GM18519 (cell line): ENCODE results near the gene FLII.

Source experiments
- ATAC-seq: cut with Tn5 transposase; IDR thresholded peaks from one replicate; pipeline ENCODE4 v1.9.1; 2021; ENCODE audit warnings: mild to moderate bottlenecking, moderate library complexity; ENCODE audit not compliant: unreplicated experiment, low FRiP score

Gene FLII

GRCh38 chr17:18261146-18261515, 2.6 kb upstream of the FLII start:
- no peak for ATAC-seq

- peak; percentile 48 for ATAC-seq
Measured at GRCh38 chr17:18260332-18261145, 2.0 kb upstream of the FLII start, which contains the start of gene MIEF2. Gene MIEF2 (plus strand): TSS chr17:18260662. CDS start chr17:18262721, 2,059 bp downstream.

DNA sequence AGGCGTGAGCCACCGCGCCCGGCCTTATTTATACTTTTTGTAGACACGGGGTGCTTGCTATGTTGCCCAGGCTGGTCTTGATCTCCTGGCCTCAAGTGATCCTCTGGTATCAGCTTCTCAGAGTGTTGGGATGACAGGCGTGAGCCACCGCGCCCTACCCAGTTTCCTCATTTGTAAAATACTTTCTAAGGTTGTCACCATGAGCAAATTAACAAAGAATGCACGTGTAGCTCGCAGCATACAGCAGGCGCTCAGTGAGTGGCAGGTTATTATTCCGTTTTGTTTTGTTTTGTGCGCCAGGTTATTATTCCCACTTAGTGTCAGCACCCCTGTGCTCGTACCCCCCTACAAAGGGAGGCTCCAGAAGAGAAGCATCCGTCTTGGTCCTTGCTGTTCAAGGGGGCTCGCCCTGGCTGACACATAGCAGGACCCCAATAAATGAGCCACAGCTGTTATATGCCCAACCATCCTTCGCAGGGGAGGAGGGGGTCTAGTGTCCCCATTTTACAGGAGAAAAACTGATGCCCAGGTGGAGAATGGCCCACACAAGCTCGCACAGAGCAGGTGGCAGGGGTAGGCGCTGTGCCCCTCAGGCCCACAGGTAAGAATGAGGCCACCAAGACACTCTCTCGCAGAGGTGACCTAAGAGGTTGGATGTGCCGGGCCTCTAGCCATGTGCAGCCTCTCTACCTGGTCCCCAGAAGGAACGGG, 1.2 kb upstream of the FLII start:
- ATAC-seq = no peak

- ATAC-seq = no peak
Measured at GRCh38 chr17:18257982-18258355, 569 bp downstream of the FLII start.

DNA sequence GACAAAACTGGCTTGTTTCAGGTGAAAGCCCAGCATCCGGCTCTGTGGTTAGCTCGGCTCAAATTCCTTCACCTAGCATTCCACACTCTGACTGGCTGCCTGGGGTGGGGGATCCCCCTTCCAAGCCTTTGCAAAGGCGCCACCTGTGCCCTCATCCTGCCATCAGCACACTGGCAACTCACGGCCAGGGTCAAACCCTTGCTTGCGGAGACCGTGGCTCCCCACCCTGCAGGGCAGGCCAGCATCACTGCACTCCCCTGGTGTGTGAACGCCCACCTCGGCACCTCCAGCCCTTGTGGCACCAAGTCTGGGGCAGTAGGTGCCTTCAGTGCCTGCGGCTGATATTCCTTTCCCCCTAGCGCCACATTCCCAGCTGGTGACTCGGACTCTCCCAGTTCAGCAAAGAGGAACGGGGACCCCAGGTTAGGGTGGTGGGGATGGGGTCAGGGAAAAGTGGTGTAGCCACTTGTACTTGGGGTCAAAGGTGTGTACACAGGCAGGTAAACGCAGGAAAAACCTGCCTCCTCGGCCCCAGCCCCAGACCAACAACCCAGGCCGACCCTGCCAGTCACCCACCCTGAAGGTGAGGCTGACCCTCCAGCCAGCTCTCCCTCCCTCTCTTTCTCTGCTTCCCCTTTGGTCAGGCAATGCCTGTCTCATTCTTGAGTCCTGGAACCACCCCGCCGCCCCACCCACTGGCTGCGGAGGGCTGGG, 1.1 kb downstream of the FLII start:
- ATAC-seq = no peak

DNA sequence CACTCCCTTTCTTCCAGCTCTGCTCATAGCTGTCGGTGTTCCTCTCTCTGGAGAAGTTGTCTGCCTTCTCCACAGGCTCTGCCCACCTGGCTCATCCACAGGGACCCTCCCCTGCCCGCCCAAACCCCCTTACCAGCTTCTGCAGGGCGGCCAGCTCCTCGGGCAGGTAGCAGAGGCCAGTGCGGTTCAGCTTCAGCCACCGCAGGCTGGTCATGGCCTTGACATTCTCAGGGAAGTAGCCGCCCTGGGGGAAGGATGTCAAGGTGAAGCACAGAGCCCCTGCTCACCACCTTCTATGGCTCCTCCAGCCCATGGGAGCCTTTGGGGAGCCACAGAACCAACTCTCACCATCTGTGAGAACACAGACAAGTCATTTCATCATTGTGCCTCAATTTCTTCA, 1.8 kb downstream of the FLII start:
- no peak for ATAC-seq

GRCh38 chr17:18256351-18256750, 2.2 kb downstream of the FLII start:
- no peak for ATAC-seq

DNA sequence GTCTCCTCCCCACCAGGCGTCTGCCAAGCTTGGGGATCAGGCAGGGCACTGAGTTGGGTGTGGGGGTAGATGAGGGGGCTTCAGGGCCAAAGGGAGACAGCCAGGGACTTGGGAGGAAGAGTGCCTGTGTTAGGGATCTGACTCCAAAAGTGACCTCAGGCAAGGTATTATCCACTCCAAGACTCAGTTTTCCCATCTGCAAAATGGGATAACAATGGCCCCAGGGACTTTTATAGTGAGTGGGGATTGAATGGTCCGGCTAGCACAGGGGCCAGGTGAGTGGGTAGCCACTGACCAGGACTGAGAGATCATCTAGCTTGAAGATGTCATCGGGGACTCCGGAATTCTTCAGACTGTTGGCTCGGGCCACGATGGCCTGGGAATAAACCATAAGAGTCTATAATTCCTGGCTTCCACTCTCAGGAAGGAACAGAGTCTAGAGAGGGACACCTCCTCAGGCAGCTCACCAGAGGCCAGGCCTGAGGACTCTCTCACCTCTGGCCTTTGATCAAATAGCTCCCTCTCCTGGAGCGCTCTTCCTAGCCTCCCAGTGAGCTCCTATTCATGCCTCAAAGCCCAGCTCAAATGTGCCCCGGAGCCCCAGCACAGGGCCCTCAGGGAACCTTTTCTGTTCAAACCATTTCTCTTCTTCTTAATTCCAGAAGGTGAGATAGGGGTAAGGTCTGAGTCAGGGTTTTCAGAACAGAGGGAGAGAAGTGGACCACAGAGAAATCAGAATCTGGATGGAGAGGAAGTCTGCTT, 3.5 kb downstream of the FLII start:
- ATAC-seq = no peak

DNA sequence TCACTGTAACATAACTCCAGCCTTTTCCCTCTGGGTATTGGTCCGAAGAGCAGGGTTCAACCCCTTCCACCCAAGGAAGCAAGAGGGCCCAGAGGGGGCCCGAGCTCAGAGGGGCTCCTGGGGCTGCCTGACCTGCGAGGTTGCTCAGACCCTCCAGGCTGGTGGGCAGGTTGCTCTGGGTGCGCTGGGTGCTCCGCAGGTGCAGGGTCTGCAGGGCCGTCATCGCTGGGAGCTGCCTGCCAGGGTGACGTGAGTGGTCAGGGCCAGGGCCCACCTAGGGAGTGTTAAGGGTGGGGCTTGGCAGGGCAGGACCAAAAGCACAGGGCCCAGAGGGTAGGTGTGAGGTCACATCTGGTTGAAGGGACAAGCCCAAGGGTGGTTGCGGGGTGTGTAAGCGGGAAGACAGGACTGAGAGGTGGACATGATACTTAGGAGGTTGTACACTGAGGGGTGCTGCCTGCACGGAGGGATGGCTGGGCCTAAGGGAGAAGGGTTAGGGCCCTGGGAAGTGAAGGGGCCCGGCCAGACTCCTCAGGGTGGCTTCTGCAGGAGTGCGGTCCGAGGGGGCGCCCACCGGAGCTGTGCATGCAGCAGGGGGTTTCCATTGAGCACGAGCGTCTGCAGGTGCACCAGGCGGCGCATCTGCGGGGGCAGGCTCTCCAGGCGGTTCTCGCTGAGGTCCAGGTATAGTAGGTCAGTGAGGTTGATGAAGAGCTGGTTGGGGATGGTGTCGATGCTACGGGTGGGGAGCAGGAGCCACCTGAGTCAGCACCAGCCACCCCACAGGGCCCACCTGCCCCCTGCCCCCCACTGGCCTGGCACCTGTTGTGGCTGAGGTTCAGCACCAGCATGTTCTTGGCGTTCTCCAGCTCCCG, 4.4 kb downstream of the FLII start:
- ATAC-seq = no peak

DNA sequence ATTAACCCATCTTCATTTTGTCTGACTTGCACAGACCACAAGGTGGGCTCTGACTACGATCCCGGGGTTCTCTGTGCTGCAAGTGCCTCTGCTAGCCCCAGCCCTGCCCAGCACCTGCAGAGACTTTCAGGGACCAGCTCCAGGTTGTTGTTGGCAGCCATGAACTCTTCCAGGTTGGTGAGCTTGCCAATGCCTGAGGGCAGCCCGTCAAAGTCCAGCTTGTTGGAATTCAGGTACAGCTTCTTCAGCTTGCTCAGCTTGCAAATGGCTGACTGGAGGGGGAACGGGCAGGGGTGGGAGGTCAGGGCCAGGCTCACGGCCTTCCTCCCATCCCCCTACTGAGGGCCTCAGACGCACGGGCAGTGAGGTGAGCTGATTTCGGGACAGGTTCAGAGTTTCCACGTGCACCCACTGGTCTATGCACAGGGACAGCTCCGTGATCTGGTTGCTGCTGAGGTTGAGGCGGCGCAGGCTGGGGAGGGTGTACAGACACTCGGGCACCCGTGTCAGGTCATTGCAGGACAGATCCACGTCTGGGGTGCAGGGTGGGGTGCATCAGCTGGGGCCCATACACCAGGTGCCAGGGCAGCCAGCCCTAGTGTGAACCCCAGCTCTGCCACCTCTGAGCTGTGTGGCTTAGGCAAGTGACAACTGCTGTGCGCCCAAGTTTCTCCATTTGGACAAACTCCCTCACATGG, 5.2 kb downstream of the FLII start:
- ATAC-seq = no peak

DNA sequence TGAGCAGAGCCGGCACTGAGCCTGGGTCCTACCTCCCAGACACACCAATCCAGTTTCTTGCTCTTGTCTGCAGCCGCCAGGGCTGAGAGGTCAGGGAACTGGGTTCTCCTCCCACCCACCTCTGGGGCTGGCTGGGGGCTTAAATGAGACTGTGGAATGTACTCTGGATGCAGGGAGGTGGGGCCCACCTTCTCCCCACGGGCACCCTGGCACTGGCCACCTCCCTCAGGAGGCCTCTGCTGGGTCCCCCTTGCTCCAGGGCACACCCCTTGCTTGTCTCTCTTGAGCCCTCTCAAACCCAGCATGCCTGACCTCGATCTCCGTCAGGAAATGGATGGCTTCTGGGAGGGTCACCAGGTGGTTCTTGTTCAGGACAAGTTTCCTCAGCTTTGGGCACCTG, 6.4 kb downstream of the FLII start:
- no peak for ATAC-seq

GRCh38 chr17:18251204-18251603, 7.3 kb downstream of the FLII start:
- ATAC-seq = no peak

DNA sequence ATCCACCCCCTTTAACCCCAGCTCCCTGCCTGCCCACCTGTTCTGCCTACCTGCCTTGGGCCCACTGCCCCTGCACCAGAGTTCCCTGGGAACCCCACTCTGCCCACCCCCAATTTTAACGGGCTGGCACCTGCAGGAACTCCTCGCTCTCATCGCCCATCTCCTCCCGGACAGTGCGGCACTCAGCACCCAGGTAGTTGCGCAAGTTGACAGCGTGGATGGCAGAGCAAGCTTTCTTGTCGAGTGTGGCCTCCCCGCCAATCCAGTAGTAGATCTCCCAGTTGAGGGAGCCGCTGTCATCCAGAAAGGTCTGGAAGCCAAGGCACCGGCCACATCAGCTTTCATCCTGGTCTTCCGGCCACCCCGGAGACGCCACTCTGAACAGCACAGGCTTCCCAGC, 7.8 kb downstream of the FLII start:
- no peak for ATAC-seq

- ATAC-seq = no peak
Measured at GRCh38 chr17:18250259-18250658, 8.3 kb downstream of the FLII start.

DNA sequence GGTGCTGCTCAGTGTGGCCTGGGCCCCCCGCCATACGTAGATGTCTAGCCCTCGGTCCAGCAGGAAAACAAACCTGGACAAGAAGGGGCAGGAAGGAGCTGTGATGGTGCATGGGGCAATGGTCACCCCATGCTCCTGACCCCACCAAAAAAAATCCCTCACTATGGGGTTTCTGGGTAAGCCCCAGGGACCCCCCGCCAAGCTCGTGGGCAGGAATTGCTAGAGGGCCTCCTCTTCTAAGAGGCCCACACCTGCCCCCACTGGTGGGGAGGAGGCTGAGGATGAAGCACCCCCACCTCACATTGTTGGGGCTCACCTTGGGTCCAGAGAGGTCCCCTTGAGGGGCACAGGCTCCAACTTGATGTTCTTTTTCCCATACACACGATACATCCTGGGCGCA, 9.7 kb downstream of the FLII start:
- no peak for ATAC-seq

DNA sequence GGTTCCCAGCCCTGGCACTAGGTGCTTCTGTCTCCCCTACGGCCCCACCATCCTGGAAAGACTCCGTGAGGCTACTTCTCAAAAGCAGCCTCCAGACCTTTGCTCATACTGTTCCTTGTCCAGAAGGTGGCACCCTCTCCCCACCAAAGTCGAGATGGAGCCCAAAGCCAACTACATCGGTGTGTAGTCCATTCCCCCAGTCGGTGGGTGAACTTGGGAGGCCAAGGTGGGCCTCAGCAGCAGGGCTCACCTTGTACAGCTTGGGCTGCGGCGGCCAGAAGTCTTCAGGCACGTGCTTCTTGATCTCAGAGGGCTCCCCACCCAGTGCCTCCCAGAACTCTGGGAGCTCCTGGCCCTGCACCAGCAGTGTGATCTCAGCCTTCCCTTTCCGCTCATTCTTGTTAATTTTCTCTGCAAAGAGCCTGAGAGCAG, 10.2 kb downstream of the FLII start:
- ATAC-seq = no peak

DNA sequence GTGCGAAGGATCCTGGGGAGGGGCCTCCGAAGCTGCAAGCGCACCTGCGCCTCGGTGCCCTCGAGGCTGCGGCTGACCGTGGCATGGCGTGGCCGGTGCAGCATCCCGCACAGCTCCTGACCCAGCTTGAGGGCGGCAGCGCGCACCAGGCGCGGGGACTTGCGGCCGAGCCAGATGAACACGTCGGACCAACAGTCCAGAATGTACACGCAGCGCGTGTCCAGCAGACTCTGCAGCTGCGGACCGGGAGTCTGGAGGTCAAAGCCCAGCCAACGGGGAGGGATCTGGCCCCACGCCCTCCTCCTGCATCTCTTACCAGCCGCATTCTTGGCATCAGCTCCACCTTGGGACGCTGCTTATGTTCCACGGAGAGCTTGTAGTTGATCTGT, 10.9 kb downstream of the FLII start:
- ATAC-seq = no peak

DNA sequence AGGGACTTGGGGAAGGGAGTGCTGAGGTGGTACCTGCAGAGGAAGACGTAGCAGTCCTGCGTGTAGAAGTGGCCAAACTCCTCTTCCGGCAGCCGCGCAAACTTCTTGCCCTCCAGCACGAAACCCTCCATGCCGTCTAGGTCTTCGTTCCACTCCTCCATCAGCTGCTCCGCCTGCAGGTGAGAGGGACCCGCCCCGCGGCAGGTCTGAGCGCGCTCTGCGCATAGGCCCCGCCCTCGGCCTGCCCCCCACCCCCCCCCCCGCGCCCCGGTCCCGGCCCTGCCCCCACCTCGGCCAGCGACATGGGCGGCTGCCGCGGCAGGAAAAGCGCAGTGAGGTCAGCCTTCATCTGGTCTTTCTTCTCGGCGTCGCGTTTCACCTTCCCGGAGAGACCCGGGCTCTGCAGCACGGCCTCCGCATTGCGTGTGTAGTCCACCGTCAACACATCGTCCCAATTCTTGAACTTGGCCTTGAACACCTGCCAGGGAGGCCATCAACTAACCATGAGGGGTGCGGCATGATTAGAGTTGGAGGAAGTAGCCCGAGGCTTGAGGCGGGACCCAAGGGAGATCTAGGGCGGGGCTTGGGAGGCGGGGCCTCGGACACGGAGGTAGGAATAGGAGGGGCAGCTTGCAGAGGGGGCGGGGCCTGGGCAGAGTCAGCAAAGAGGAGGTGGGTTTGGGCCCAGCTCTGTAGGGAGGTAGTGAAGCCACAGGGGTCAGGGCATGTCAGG, 11.5 kb downstream of the FLII start:
- no peak for ATAC-seq
